ENCODE results near the gene PLCB2.

The PLCB2 gene

DNA sequence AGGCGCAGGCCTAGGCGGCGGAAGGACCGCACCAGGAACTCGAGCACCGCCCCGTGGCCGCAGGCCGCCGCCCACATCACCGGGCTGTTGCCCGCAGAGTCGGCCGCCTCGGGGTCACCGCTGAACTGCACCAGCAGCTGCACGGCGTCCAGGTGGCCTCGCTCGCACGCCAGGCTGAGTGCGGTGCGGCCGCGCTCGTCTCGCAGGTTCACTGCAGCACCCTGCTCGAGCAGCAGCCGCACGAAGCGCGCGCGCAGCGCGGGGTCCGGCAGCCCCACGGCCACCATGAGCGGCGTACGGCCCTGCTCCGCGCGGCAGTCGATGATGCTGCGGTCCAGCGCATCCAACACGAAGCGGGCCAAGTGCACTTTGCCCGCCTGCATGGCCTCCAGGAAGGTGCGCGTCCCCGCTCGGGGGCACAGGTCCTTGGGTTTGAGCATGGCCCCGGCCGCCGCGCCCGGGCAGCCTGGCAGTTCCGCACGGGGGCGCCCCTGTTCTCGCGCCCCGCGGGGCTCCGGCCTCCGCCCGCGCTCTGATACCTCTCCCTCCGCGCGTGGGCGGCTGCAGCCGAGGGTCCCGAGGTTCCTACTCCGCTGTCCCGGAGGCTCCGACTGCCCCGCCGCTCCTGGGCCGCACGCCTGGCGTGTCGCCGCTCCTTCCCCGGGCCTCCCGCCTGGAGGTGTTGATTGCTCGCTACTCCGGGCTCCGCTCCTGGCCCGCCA, 25.4 kb downstream of the PLCB2 start:
- H3K9me3 ChIP-seq (ENCODE audit: insufficient read depth, low read length) = no peaks in the 10 kb centered on the region
- peak overlapping the region; percentile 67 for H3K4me3 ChIP-seq (ENCODE audit: insufficient read length, low read depth)
- DNase-seq (ENCODE audit: low read depth, low spot score) = no peak
- no peak for TF ChIP-seq YY1 (IDR thresholded peaks at IDR 0.05; ENCODE audit: insufficient read depth, insufficient read length)
- TF ChIP-seq SUZ12 (IDR thresholded peaks at IDR 0.05; ENCODE audit: extremely low read depth, insufficient read depth, insufficient read length) = no peak
- peak overlapping the region; percentile 83 for H3K9ac ChIP-seq (ENCODE audit: insufficient read length, low read depth)
- H3K4me1 ChIP-seq (ENCODE audit: insufficient read depth, insufficient read length) = peaks cover 19% of the 10 kb centered on the region
- H3K27me3 ChIP-seq (ENCODE audit: insufficient read depth, insufficient read length) = peaks cover 35% of the 10 kb centered on the region
- peaks cover 6% of the 10 kb centered on the region for H3K36me3 ChIP-seq (ENCODE audit: insufficient read depth, insufficient read length, low read length)

DNA sequence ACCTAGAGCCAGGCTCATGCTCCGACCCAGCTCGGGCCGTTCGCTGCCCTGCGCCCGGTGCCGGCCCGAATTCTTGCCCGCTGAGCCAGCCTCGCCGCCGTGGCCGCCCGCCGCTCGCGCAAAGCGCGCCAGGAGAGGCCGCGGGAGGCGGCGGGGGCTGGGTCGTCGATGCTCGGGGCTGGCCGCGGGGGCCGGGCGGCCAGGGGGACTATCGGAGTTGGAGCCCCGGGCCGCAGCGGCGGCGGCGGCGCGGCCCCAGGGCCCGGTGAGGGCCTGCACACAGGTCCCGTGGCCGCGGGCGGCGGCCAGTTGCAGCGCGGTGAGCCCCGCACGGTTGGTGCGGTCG, 26.0 kb downstream of the PLCB2 start:
- Histone ChIP-seq H3K9ac (ENCODE audit: insufficient read length, low read depth) (peak overlapping the region; percentile 83), H3K4me3 (ENCODE audit: insufficient read length, low read depth) (peak overlapping the region; percentile 67), H3K27me3 (ENCODE audit: insufficient read depth, insufficient read length) (peaks cover 35% of the 10 kb centered on the region), H3K36me3 (ENCODE audit: insufficient read depth, insufficient read length, low read length) (peaks cover 7% of the 10 kb centered on the region), H3K9me3 (ENCODE audit: insufficient read depth, low read length) (no peaks in the 10 kb centered on the region), H3K4me1 (ENCODE audit: insufficient read depth, insufficient read length) (peaks cover 14% of the 10 kb centered on the region)
- TF ChIP-seq ZNF274 (IDR thresholded peaks at IDR 0.05; ENCODE audit: low read depth, low read length) (no peak), SUZ12 (IDR thresholded peaks at IDR 0.05; ENCODE audit: extremely low read depth, insufficient read depth, insufficient read length) (no peak), YY1 (IDR thresholded peaks at IDR 0.05; ENCODE audit: insufficient read depth, insufficient read length) (no peak)
- DNase-seq (ENCODE audit: low read depth, low spot score) = no peak

DNA sequence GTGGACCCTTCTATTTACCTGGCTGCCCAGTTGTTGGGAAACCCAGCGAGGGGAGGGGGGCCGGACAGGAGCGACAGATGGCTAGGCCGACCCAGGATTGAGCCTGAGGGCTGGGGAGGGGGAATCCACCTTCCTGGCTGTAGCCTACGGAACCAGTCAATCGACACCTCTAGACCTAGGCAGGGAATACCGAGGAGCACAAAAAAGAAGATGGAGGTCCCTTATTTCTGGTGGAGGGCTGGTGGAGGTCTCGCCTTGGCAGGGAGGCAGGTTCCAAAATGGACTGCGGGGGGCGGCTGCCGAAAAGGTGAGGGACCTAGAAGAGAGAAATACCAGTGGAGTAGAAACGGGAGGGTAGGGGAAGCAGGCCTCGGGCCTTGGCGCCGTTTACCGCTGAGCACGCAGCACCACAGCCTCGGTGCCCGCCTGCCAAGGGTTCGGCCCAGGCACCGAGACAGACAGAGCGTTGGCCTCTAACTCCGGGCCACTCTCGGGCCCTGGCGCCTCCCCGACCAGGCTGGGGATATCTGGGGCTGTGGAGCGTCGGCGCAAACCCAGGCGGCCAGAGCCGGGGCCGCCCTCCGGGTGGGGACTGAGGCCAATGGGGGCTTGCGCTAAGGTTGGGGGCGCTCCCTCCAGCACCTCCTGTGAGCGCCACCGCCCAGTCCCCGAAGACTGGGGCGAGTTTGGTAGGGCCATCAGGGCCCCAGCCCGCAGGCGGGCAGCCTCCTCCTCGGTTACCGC, 26.5 kb downstream of the PLCB2 start:
- no peaks in the 10 kb centered on the region for H3K9me3 ChIP-seq (ENCODE audit: insufficient read depth, low read length)
- DNase-seq (ENCODE audit: low read depth, low spot score) = no peak
- TF ChIP-seq YY1 (IDR thresholded peaks at IDR 0.05; ENCODE audit: insufficient read depth, insufficient read length) = no peak
- no peak for TF ChIP-seq SUZ12 (IDR thresholded peaks at IDR 0.05; ENCODE audit: extremely low read depth, insufficient read depth, insufficient read length)
- peaks cover 35% of the 10 kb centered on the region for H3K27me3 ChIP-seq (ENCODE audit: insufficient read depth, insufficient read length)
- no peak overlapping the region for H3K4me3 ChIP-seq (ENCODE audit: insufficient read length, low read depth)
- H3K36me3 ChIP-seq (ENCODE audit: insufficient read depth, insufficient read length, low read length) = peaks cover 7% of the 10 kb centered on the region
- H3K4me1 ChIP-seq (ENCODE audit: insufficient read depth, insufficient read length) = peaks cover 10% of the 10 kb centered on the region
- peak overlapping the region; percentile 83 for H3K9ac ChIP-seq (ENCODE audit: insufficient read length, low read depth)

DNA sequence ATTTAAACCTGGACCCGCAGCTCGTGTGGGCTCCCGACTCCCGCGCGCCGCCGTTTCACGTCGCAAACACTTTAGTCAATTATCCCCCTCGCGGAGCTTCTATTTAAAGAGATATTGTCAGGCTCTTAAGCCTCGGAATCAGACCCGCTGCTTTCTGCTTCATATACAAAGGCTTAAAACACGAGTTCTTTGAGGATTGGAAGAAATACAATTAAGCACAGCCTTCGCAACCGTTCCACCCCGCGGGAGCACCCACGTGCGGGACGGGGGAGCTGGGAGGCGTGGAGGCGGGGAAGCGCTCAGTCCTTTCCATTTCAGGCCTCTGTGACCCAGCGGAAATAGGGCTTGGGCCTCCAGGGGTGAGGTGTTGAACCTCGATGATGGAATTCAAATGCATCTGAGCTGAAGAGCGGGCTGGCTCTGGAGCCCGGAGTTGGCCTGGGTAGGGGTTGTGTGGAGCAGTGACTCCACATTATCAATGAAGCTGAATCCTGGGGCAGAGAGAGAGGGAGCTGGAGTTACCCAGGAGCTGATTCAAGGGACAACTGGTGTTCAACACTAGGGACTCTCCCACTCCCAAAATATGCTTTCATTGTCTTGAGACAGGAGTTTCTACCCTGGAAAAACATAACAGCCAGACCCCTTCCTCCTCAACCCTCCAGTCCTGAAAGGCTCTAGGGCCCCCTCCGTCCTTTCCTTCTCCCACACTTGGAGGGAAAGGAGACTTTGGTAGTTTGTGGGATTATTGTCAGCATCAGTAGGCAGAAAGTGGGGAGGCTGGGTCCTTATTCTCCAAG, 27.3 kb downstream of the PLCB2 start:
- TF ChIP-seq SUZ12 (IDR thresholded peaks at IDR 0.05; ENCODE audit: extremely low read depth, insufficient read depth, insufficient read length) (no peak), YY1 (IDR thresholded peaks at IDR 0.05; ENCODE audit: insufficient read depth, insufficient read length) (no peak)
- H3K9me3 ChIP-seq (ENCODE audit: insufficient read depth, low read length) = no peaks in the 10 kb centered on the region
- H3K9ac ChIP-seq (ENCODE audit: insufficient read length, low read depth) = no peak overlapping the region
- H3K36me3 ChIP-seq (ENCODE audit: insufficient read depth, insufficient read length, low read length) = peaks cover 7% of the 10 kb centered on the region
- H3K4me3 ChIP-seq (ENCODE audit: insufficient read length, low read depth) = no peak overlapping the region
- peaks cover 9% of the 10 kb centered on the region for H3K4me1 ChIP-seq (ENCODE audit: insufficient read depth, insufficient read length)
- no peak for DNase-seq (ENCODE audit: low read depth, low spot score)
- H3K27me3 ChIP-seq (ENCODE audit: insufficient read depth, insufficient read length) = peaks cover 35% of the 10 kb centered on the region

DNA sequence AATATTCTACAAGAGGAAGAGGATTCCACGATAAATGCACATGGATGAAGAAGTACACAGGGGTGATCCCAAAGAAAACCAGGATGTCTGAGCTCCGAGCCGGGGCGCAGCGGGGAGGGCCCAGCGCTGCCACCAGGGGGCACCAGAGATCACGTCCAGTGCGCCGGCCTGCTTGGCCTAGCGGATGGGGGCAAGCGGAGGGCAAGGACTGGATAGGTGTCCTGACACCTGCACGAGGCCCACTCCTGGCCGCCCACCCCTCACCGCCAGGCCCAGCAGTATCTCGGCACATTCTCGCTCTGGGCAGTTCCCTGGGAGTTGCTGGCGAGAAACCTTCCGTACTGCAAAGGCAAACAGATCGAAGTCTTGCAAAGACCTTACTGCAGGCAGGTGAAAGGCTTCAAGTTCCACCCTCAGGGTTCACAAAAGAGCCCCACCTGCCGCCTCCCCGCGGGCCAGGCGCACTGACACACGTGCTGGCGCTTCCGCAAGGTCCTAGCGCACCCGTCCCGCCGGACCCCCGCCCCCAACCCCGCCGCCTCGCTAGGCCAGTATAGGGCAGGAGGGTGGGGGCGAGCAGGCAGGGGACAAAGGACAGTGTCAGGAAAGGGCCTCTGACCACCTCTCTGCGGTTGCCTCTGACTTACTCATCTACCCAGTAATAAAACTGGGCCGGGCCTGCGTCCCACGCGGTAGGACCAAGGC, 28.1 kb downstream of the PLCB2 start:
- H3K4me1 ChIP-seq (ENCODE audit: insufficient read depth, insufficient read length) = peaks cover 7% of the 10 kb centered on the region
- H3K9ac ChIP-seq (ENCODE audit: insufficient read length, low read depth) = peak overlapping the region; percentile 21
- DNase-seq (ENCODE audit: low read depth, low spot score) = no peak
- no peaks in the 10 kb centered on the region for H3K9me3 ChIP-seq (ENCODE audit: insufficient read depth, low read length)
- TF ChIP-seq ZNF274 (IDR thresholded peaks at IDR 0.05; ENCODE audit: low read depth, low read length) (no peak), YY1 (IDR thresholded peaks at IDR 0.05; ENCODE audit: insufficient read depth, insufficient read length) (no peak), SUZ12 (IDR thresholded peaks at IDR 0.05; ENCODE audit: extremely low read depth, insufficient read depth, insufficient read length) (no peak)
- H3K36me3 ChIP-seq (ENCODE audit: insufficient read depth, insufficient read length, low read length) = peaks cover 7% of the 10 kb centered on the region
- peaks cover 35% of the 10 kb centered on the region for H3K27me3 ChIP-seq (ENCODE audit: insufficient read depth, insufficient read length)
- H3K4me3 ChIP-seq (ENCODE audit: insufficient read length, low read depth) = no peak overlapping the region

DNA sequence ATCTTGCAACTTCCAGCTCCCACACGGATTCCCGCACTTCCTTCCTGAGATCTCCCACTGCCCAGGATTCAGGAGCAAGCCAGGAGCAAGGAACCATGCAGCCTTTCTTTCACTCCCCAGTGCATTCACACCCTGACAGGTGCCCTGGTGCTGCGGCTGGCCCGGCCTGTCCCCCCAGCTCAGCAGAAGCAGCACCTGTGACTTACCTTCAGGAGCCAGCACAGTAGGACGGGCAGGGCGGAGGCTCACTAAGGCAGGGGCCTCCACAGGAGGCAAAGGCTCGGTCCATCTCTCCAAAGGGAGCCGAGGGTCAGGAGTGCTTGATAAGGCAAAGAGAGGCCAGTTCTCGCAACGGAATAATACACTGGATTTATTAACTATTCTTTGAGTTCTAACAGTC, 29.7 kb downstream of the PLCB2 start:
- no peak overlapping the region for H3K9ac ChIP-seq (ENCODE audit: insufficient read length, low read depth)
- TF ChIP-seq YY1 (IDR thresholded peaks at IDR 0.05; ENCODE audit: insufficient read depth, insufficient read length) (no peak), ZNF274 (IDR thresholded peaks at IDR 0.05; ENCODE audit: low read depth, low read length) (no peak), SUZ12 (IDR thresholded peaks at IDR 0.05; ENCODE audit: extremely low read depth, insufficient read depth, insufficient read length) (no peak)

More for the DNA sequence above, 29.7 kb downstream of the PLCB2 start:
- DNase-seq (ENCODE audit: low read depth, low spot score) = no peak
- Histone ChIP-seq H3K9me3 (ENCODE audit: insufficient read depth, low read length) (peaks cover 4% of the 10 kb centered on the region; the same call in 1 of the 2 replicates), H3K36me3 (ENCODE audit: insufficient read depth, insufficient read length, low read length) (peaks cover 7% of the 10 kb centered on the region), H3K27me3 (ENCODE audit: insufficient read depth, insufficient read length) (peaks cover 23% of the 10 kb centered on the region), H3K4me1 (ENCODE audit: insufficient read depth, insufficient read length) (peaks cover 5% of the 10 kb centered on the region), H3K4me3 (ENCODE audit: insufficient read length, low read depth) (no peak overlapping the region)
